Activated CD4-positive, alpha-beta memory T cell treated with anti-CD3 and anti-CD28 coated beads, Interleukin-2, amount 10 ng/mL, durations not matched to agents 7 days and 5 days (primary cell): Measurements from ENCODE around the gene CD99. TPM values are rescaled to one million over a fixed set of nuclear protein-coding genes. Genes with fewer than 3 reads are reported as not detected.
A peak's percentile ranks its signal among the peaks of the same experiment; 100 is the strongest.
"Not testable (repeated sequence)": the region's sequence is repeated elsewhere in the genome, so short reads cannot be mapped to it uniquely, and the experiment has no call there.

ENCODE experiments used
- CTCF ChIA-PET: fragments of 350-600 bp; sonication (Branson Sonifier 250); formaldehyde crosslinking; loops from one replicate; lab custom pipeline; 2021; ENCODE audit warnings: antibody characterized with exemption, inconsistent platforms; lab: Charles Lee
- POLR2A ChIA-PET: fragments of 350-600 bp; sonication (Branson Sonifier 250); formaldehyde crosslinking; loops from one replicate; lab custom pipeline; 2021; ENCODE audit warnings: antibody characterized with exemption; lab: Charles Lee
- DNase-seq: peaks from one replicate; pipeline ENCODE4 v3.0.0-alpha.2; 2020
- H3K27ac Mint-ChIP-seq: one replicate; pipeline ENCODE4 v1.8.0; 2021; ENCODE audit warnings: mild to moderate bottlenecking, mixed read lengths
- H3K27me3 Mint-ChIP-seq: one replicate; pipeline ENCODE4 v1.8.0; 2021; ENCODE audit warnings: mixed read lengths
- H3K36me3 Mint-ChIP-seq: one replicate; pipeline ENCODE4 v1.8.0; 2021; ENCODE audit warnings: low read depth, mixed read lengths
- H3K4me1 Mint-ChIP-seq: one replicate; pipeline ENCODE4 v1.8.0; 2021; ENCODE audit warnings: mixed read lengths
- H3K4me3 Mint-ChIP-seq: one replicate; pipeline ENCODE4 v1.8.0; 2021; ENCODE audit warnings: mild to moderate bottlenecking, mixed read lengths
- H3K9me3 Mint-ChIP-seq: one replicate; pipeline ENCODE4 v1.8.0; 2021; ENCODE audit warnings: mixed read lengths
- total RNA-seq, 2 experiments: library from RNA; stranded (reverse); gene quantifications; one replicate each; pipeline ENCODE4 v1.2.3, GENCODE V29; 2021

Gene CD99
- total RNA-seq, 2 experiments from 2014 or later, result 389 to 410 TPM

GRCh38 chrX:2711441-2711840 is 20.3 kb downstream of the CD99 start:
- POLR2A ChIA-PET, result no interaction called here
- no peak for DNase-seq
- Mint-ChIP-seq H3K4me3 (no peak overlapping the region), H3K4me1 (peaks cover 70% of the 10 kb centered on the region), H3K9me3 (no peaks in the 10 kb centered on the region), H3K27ac (no peak overlapping the region), H3K36me3 (peaks cover 47% of the 10 kb centered on the region), H3K27me3 (no peaks in the 10 kb centered on the region)
- CTCF ChIA-PET, result no interaction called here

- H3K4me3 Mint-ChIP-seq, result no peak overlapping the region
- POLR2A ChIA-PET, result no interaction called here
- CTCF ChIA-PET, result no interaction called here
- H3K4me1 Mint-ChIP-seq, result peaks cover 71% of the 10 kb centered on the region
- no peak overlapping the region for H3K27ac Mint-ChIP-seq
- H3K36me3 Mint-ChIP-seq, result peaks cover 54% of the 10 kb centered on the region
- H3K27me3 Mint-ChIP-seq, result no peaks in the 10 kb centered on the region
- H3K9me3 Mint-ChIP-seq, result no peaks in the 10 kb centered on the region
- DNase-seq, result no peak
These were observed 21.3 kb downstream of the CD99 start for GRCh38 chrX:2712428-2712827.

- ChIA-PET POLR2A (no interaction called here), CTCF (no interaction called here)
- peaks cover 69% of the 10 kb centered on the region for H3K4me1 Mint-ChIP-seq
- no peak for DNase-seq
- H3K9me3 Mint-ChIP-seq, result no peaks in the 10 kb centered on the region
- H3K27me3 Mint-ChIP-seq, result no peaks in the 10 kb centered on the region
- H3K27ac Mint-ChIP-seq, result no peak overlapping the region
- peaks cover 54% of the 10 kb centered on the region for H3K36me3 Mint-ChIP-seq
- H3K4me3 Mint-ChIP-seq, result no peak overlapping the region
These were observed 22.1 kb downstream of the CD99 start for GRCh38 chrX:2712890-2713840.

- POLR2A ChIA-PET, result no interaction called here
- no peaks in the 10 kb centered on the region for H3K9me3 Mint-ChIP-seq
- H3K4me1 Mint-ChIP-seq, result peaks cover 58% of the 10 kb centered on the region
- no peak overlapping the region for H3K4me3 Mint-ChIP-seq
- H3K27ac Mint-ChIP-seq, result peak overlapping the region; percentile 16
- peaks cover 57% of the 10 kb centered on the region for H3K36me3 Mint-ChIP-seq
- CTCF ChIA-PET, result no interaction called here
- peak; percentile 56 for DNase-seq
- no peaks in the 10 kb centered on the region for H3K27me3 Mint-ChIP-seq
These were observed 23.5 kb downstream of the CD99 start for GRCh38 chrX:2714551-2714950.

- peaks cover 61% of the 10 kb centered on the region for H3K36me3 Mint-ChIP-seq
- no peak overlapping the region for H3K4me3 Mint-ChIP-seq
- H3K27me3 Mint-ChIP-seq, result no peaks in the 10 kb centered on the region
- POLR2A ChIA-PET, result no interaction called here
- peak overlapping the region; percentile 7 for H3K27ac Mint-ChIP-seq
- no peaks in the 10 kb centered on the region for H3K9me3 Mint-ChIP-seq
- no peak for DNase-seq
- CTCF ChIA-PET, result no interaction called here
- H3K4me1 Mint-ChIP-seq, result peaks cover 52% of the 10 kb centered on the region
These were observed 24.0 kb downstream of the CD99 start for GRCh38 chrX:2715066-2715600.

GRCh38 chrX:2717312-2717711 is 26.2 kb downstream of the CD99 start:
- ChIA-PET POLR2A (no interaction called here), CTCF (no interaction called here)
- Mint-ChIP-seq H3K4me1 (peaks cover 40% of the 10 kb centered on the region), H3K36me3 (peaks cover 70% of the 10 kb centered on the region), H3K27me3 (no peaks in the 10 kb centered on the region), H3K27ac (peak overlapping the region; percentile 49), H3K9me3 (no peaks in the 10 kb centered on the region), H3K4me3 (no peak overlapping the region)
- DNase-seq, result no peak

- no peaks in the 10 kb centered on the region for H3K9me3 Mint-ChIP-seq
- no peak overlapping the region for H3K27ac Mint-ChIP-seq
- no peak overlapping the region for H3K4me3 Mint-ChIP-seq
- CTCF ChIA-PET, result no interaction called here
- no peak for DNase-seq
- no peaks in the 10 kb centered on the region for H3K27me3 Mint-ChIP-seq
- H3K4me1 Mint-ChIP-seq, result peaks cover 40% of the 10 kb centered on the region
- H3K36me3 Mint-ChIP-seq, result peaks cover 85% of the 10 kb centered on the region
- POLR2A ChIA-PET, result no interaction called here
These were observed 27.7 kb downstream of the CD99 start for GRCh38 chrX:2718821-2719220.

GRCh38 chrX:2719774-2720447 is 28.8 kb downstream of the CD99 start:
- no peak overlapping the region for H3K27ac Mint-ChIP-seq
- peaks cover 84% of the 10 kb centered on the region for H3K36me3 Mint-ChIP-seq
- no peak for DNase-seq
- CTCF ChIA-PET, result no interaction called here
- POLR2A ChIA-PET, result no interaction called here
- H3K4me3 Mint-ChIP-seq, result no peak overlapping the region
- H3K4me1 Mint-ChIP-seq, result peaks cover 33% of the 10 kb centered on the region
- H3K27me3 Mint-ChIP-seq, result no peaks in the 10 kb centered on the region
- H3K9me3 Mint-ChIP-seq, result no peaks in the 10 kb centered on the region

- H3K36me3 Mint-ChIP-seq, result peaks cover 75% of the 10 kb centered on the region
- CTCF ChIA-PET, result no interaction called here
- no peak overlapping the region for H3K4me3 Mint-ChIP-seq
- no peak for DNase-seq
- H3K27ac Mint-ChIP-seq, result no peak overlapping the region
- H3K9me3 Mint-ChIP-seq, result no peaks in the 10 kb centered on the region
- H3K4me1 Mint-ChIP-seq, result peaks cover 4% of the 10 kb centered on the region
- no peaks in the 10 kb centered on the region for H3K27me3 Mint-ChIP-seq
- POLR2A ChIA-PET, result no interaction called here
These were observed 32.3 kb downstream of the CD99 start for GRCh38 chrX:2723286-2723879.

- CTCF ChIA-PET, result not testable (repeated sequence)
These were observed 36.2 kb downstream of the CD99 start for GRCh38 chrX:2727264-2727663.

GRCh38 chrX:2732076-2732475 is 41.0 kb downstream of the CD99 start:
- H3K27me3 Mint-ChIP-seq, result no peaks in the 10 kb centered on the region
- H3K27ac Mint-ChIP-seq, result no peak overlapping the region

More at GRCh38 chrX:2727264-2727663, 36.2 kb downstream of the CD99 start:
- H3K27me3 Mint-ChIP-seq, H3K27ac Mint-ChIP-seq, H3K9me3 Mint-ChIP-seq, POLR2A ChIA-PET, DNase-seq, H3K4me3 Mint-ChIP-seq, H3K4me1 Mint-ChIP-seq: not testable (repeated sequence)
- H3K36me3 Mint-ChIP-seq, result peaks cover 70% of the 10 kb centered on the region

GRCh38 chrX:2732649-2733048 is 41.6 kb downstream of the CD99 start:
- no peak overlapping the region for H3K27ac Mint-ChIP-seq
- peaks cover 4% of the 10 kb centered on the region for H3K9me3 Mint-ChIP-seq
- no peak overlapping the region for H3K4me3 Mint-ChIP-seq
- POLR2A ChIA-PET, result no interaction called here
- no peaks in the 10 kb centered on the region for H3K27me3 Mint-ChIP-seq
- H3K36me3 Mint-ChIP-seq, result peaks cover 71% of the 10 kb centered on the region
- DNase-seq, result no peak
- peaks cover 3% of the 10 kb centered on the region for H3K4me1 Mint-ChIP-seq
- CTCF ChIA-PET, result no interaction called here

More at GRCh38 chrX:2732076-2732475, 41.0 kb downstream of the CD99 start:
- Mint-ChIP-seq H3K9me3 (peaks cover 4% of the 10 kb centered on the region), H3K36me3 (peaks cover 75% of the 10 kb centered on the region), H3K4me3 (no peak overlapping the region), H3K4me1 (peaks cover 3% of the 10 kb centered on the region)
- DNase-seq, result no peak
- ChIA-PET POLR2A (no interaction called here), CTCF (no interaction called here)

- H3K4me1 Mint-ChIP-seq, result peaks cover 3% of the 10 kb centered on the region
- ChIA-PET POLR2A (no interaction called here), CTCF (no interaction called here)
- no peak overlapping the region for H3K4me3 Mint-ChIP-seq
- H3K27me3 Mint-ChIP-seq, result no peaks in the 10 kb centered on the region
- H3K27ac Mint-ChIP-seq, result no peak overlapping the region
- peaks cover 4% of the 10 kb centered on the region for H3K9me3 Mint-ChIP-seq
- H3K36me3 Mint-ChIP-seq, result peaks cover 71% of the 10 kb centered on the region
- no peak for DNase-seq
These were observed 42.2 kb downstream of the CD99 start for GRCh38 chrX:2733286-2733685.
